Gastroesophageal sphincter (tissue), 4 donors: ENCODE measurements around the gene RXRB. TPM values are rescaled to one million over a fixed set of nuclear protein-coding genes. Genes with fewer than 3 reads are reported as not detected.
A peak's percentile ranks its signal among the peaks of the same experiment; 100 is the strongest.
"Not testable (repeated sequence)": the region's sequence is repeated elsewhere in the genome, so short reads cannot be mapped to it uniquely, and the experiment has no call there.

ENCODE experiments used
- ATAC-seq: fragments of 150-250 bp; one replicate; pipeline ENCODE4 v1.9.1; 2016; ENCODE audit warnings: mild to moderate bottlenecking, moderate library complexity
- H3K27ac ChIP-seq, 4 donors: fragments of 200-600 bp; sonication (generic) in 3 of 4; 1 replicate in 3 of 4; 2 replicates in 1 of 4; pipeline ENCODE4 v1.5.1; 2016 to 2019
- H3K27me3 ChIP-seq: fragments of 200-600 bp; sonication (generic); one replicate; pipeline ENCODE4 v1.5.1; 2019
- H3K36me3 ChIP-seq, 2 donors: fragments of 200-600 bp; sonication (generic); one replicate each; pipeline ENCODE4 v1.5.1; 2019; ENCODE audit warnings: control low read depth in 1 of 2
- H3K4me1 ChIP-seq, 3 donors: fragments of 200-600 bp; sonication (generic); 1 replicate in 2 of 3; 2 replicates in 1 of 3; pipeline ENCODE4 v1.5.1; 2016 to 2019; ENCODE audit warnings: control low read depth in 2 of 3
- H3K4me3 ChIP-seq, 2 donors: fragments of 200-600 bp; sonication (generic); one replicate each; pipeline ENCODE4 v1.5.1; 2019; ENCODE audit warnings: mild to moderate bottlenecking in 1 of 2, moderate library complexity in 1 of 2
- H3K9me3 ChIP-seq, 3 donors: fragments of 200-600 bp; sonication (generic); one replicate each; pipeline ENCODE4 v1.5.1; 2017 to 2019; ENCODE audit warnings: control low read depth in 2 of 3
- EP300 ChIP-seq: sonication (generic); formaldehyde crosslinking; IDR thresholded peaks from one replicate; pipeline ENCODE4 v1.6.1; 2017; ENCODE audit warnings: antibody characterized with exemption, mild to moderate bottlenecking
- POLR2A ChIP-seq, 2 donors: fragments of 450-650 bp; IDR thresholded peaks; one replicate each; pipeline ENCODE4 v1.6.1; 2017; ENCODE audit warnings: antibody characterized with exemption in 2 of 2, mild to moderate bottlenecking in 2 of 2, moderate library complexity in 1 of 2
- POLR2AphosphoS5 ChIP-seq: sonication (generic); formaldehyde crosslinking; IDR thresholded peaks from one replicate; pipeline ENCODE4 v1.6.1; 2017; ENCODE audit warnings: antibody characterized with exemption
- WGBS, 2 donors: methylation state at CpG; one replicate each; pipeline ENCODE4 v1.1.5; 2018; ENCODE audit warnings: low coverage in 1 of 2; 5-methylcytosine and 5-hydroxymethylcytosine counted together
- total RNA-seq, 4 donors: library from RNA; depleted of rRNA; stranded (reverse); fragments of >200 nt; gene quantifications; one replicate each; pipeline ENCODE4 v1.1.0, GENCODE V29; 2016
- TF ChIP-seq, protein P1 (sequence below), 4 experiments: fragments of 200-600 bp in 2 of 4; fragments of 450-650 bp in 2 of 4; sonication (generic) in 1 of 4; IDR thresholded peaks; one replicate each; pipeline ENCODE4 v1.5.1; 2017 to 2019; ENCODE audit warnings: antibody characterized with exemption in 4 of 4, mild to moderate bottlenecking in 2 of 4, moderate library complexity in 2 of 4

RXRB gene
- total RNA-seq, 4 donors from 2014 or later, result 20.0 to 38.8 (median 28.9) TPM

DNA sequence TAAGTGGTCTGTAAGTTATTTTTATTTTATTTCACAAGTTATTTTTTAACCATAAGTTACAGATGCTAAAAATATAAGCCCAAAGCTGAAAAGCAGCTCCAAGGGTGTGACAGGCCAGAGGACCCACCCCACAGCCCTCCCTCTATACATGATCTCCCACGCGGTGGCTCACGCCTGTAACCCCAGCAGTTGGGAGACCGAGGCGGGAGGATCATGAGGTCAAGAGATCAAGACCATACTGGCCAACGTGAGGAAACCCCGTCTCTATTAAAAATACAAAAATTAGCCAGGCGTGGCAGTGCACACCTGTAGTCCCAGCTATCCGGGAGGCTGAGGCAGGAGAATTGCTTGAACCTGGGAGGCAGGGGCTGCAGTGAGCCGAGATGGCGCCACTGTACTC is 40.4 kb downstream of the RXRB start:
- Histone ChIP-seq H3K36me3 (no peaks in the 10 kb centered on the region), H3K27me3 (no peaks in the 10 kb centered on the region), H3K9me3 (no peaks in the 10 kb centered on the region), H3K4me3 (no peak overlapping the region), H3K4me1 (peaks cover 0 to 21% (median 12%) of the 10 kb centered on the region in 3 donors), H3K27ac (peak overlapping the region in 1 of 4 donors; percentile 77)
- 40 to 93% methylated on average over 1 to 5 of the region's 11 CpGs for whole genome bisulfite sequencing, 2 donors
- TF ChIP-seq POLR2A (IDR thresholded peaks at IDR 0.05), result no peak
- TF ChIP-seq, protein P1, sequence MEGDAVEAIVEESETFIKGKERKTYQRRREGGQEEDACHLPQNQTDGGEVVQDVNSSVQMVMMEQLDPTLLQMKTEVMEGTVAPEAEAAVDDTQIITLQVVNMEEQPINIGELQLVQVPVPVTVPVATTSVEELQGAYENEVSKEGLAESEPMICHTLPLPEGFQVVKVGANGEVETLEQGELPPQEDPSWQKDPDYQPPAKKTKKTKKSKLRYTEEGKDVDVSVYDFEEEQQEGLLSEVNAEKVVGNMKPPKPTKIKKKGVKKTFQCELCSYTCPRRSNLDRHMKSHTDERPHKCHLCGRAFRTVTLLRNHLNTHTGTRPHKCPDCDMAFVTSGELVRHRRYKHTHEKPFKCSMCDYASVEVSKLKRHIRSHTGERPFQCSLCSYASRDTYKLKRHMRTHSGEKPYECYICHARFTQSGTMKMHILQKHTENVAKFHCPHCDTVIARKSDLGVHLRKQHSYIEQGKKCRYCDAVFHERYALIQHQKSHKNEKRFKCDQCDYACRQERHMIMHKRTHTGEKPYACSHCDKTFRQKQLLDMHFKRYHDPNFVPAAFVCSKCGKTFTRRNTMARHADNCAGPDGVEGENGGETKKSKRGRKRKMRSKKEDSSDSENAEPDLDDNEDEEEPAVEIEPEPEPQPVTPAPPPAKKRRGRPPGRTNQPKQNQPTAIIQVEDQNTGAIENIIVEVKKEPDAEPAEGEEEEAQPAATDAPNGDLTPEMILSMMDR (IDR thresholded peaks at IDR 0.05), result no peak
- TF ChIP-seq POLR2AphosphoS5, result no peak
- TF ChIP-seq EP300, result no peak
- no peak for ATAC-seq

DNA sequence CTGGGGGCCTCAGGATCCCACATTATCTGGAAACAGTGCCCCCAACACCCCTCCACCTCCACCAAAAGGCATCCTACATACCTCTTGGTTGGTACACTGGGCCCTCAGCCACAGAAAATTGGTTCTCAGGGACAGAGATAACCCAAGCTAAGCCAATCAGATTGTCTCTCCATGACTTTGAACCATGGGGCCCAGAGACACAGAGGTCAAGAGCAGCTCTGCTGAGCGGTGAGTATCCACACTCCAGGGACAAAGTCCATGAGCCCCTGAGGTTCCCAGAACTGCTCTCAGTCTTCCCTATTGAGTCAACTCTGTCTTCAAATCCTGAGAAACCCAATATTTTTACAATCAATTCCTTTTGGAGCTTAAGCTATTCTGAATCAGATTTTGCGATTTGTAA is 43.5 kb downstream of the RXRB start:
- peaks cover 6% of the 10 kb centered on the region for H3K27me3 ChIP-seq
- no peak overlapping the region for H3K4me3 ChIP-seq
- TF ChIP-seq, protein P1 (IDR thresholded peaks at IDR 0.05), result no peak
- TF ChIP-seq POLR2A (IDR thresholded peaks at IDR 0.05) (no peak), POLR2AphosphoS5 (no peak), EP300 (no peak)
- ATAC-seq, result no peak
- H3K9me3 ChIP-seq, result peaks cover 0 to 6% (median 0%) of the 10 kb centered on the region in 3 donors
- WGBS, 2 donors, result 63 to 83% methylated on average over 1 to 2 of the region's 2 CpGs
- peaks cover 0 to 18% (median 12%) of the 10 kb centered on the region in 3 donors for H3K4me1 ChIP-seq
- no peaks in the 10 kb centered on the region for H3K36me3 ChIP-seq
- no peak overlapping the region for H3K27ac ChIP-seq

DNA sequence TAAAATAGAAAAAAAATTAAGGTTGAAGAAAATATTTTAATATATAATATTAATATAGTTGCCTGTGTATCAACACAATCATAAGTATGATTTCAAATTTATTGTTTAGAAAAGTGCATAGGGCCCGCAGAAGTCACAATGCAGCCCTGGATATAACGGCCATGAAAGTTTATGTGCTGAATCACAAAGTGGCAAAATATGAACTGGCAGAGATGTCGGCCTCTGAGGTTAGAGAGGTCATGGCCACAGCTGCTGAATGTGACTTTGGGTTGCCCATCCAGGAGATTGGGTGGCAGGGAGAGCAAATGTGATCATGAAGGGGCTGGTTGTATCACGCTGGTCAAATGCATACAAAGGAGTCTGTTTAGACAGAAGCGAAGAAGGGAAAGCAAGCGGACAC is 43.9 kb downstream of the RXRB start:
- Histone ChIP-seq H3K4me3 (no peak overlapping the region), H3K27me3 (peaks cover 9% of the 10 kb centered on the region), H3K9me3 (peaks cover 0 to 10% (median 0%) of the 10 kb centered on the region in 3 donors), H3K36me3 (no peaks in the 10 kb centered on the region), H3K27ac (no peak overlapping the region), H3K4me1 (peaks cover 0 to 14% (median 8%) of the 10 kb centered on the region in 3 donors)
- ATAC-seq, result no peak
- 69 to 73% methylated on average over 4 to 6 of the region's 6 CpGs for WGBS, 2 donors
- no peak for TF ChIP-seq POLR2A (IDR thresholded peaks at IDR 0.05)
- TF ChIP-seq EP300, result no peak
- TF ChIP-seq, protein P1 (IDR thresholded peaks at IDR 0.05), result no peak
- TF ChIP-seq POLR2AphosphoS5, result no peak

DNA sequence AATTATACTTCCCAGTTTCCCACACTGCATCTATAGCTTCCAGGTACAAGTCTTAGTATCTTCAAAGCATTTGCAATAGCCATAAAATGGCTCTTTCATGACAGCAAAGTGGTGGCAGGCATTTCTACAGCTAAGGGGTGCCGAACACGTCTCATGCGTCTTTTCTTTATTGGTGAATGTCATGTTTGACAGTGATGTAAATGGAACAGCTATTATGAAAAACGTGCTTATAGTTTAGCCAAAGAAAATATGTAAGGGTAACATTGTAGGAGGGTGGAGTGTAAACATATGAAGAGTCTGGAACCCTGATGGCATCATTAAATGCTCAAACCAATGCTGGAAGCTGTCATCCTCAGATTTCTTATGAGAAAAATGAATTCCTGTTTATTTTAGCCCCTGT is 46.1 kb downstream of the RXRB start:
- Histone ChIP-seq H3K27ac (no peak overlapping the region), H3K4me1 (no peaks in the 10 kb centered on the region), H3K9me3 (peaks cover 0 to 16% (median 0%) of the 10 kb centered on the region in 3 donors), H3K4me3 (no peak overlapping the region), H3K27me3 (peaks cover 27% of the 10 kb centered on the region), H3K36me3 (no peaks in the 10 kb centered on the region)
- no peak for ATAC-seq
- TF ChIP-seq POLR2A (IDR thresholded peaks at IDR 0.05), result no peak
- no peak for TF ChIP-seq POLR2AphosphoS5
- TF ChIP-seq EP300, result no peak
- TF ChIP-seq, protein P1 (IDR thresholded peaks at IDR 0.05), result no peak
- 41 to 56% methylated on average over 4 of the region's 4 CpGs for WGBS, 2 donors

DNA sequence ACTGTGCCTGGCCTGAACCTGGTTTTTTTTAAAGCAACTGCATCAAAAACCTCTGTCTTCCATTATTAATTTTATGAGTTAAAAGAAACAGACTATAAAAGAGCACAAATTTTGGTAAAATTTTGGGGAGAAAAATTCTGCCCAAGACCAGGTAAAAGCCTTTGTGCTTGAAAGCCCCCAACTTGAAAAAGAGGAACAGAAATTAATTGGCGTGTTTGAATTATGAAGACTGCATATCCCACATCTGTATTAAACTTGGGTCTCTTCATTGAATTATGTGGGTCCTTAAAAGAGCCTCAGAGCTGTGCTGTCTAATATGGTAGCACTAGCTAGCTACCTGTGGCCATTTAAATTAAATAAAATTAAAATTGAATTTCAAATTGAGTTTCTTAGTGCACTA is 49.4 kb downstream of the RXRB start:
- 79 to 100% methylated on average over 1 of the region's 1 CpG for WGBS, 2 donors
- Histone ChIP-seq H3K4me1 (no peaks in the 10 kb centered on the region), H3K27me3 (peaks cover 45% of the 10 kb centered on the region), H3K27ac (no peak overlapping the region), H3K9me3 (peaks cover 0 to 16% (median 0%) of the 10 kb centered on the region in 3 donors), H3K4me3 (no peak overlapping the region), H3K36me3 (no peaks in the 10 kb centered on the region)
- ATAC-seq, result no peak
- TF ChIP-seq EP300 (no peak), POLR2A (IDR thresholded peaks at IDR 0.05) (no peak), POLR2AphosphoS5 (no peak)
- TF ChIP-seq, protein P1 (IDR thresholded peaks at IDR 0.05), result no peak

DNA sequence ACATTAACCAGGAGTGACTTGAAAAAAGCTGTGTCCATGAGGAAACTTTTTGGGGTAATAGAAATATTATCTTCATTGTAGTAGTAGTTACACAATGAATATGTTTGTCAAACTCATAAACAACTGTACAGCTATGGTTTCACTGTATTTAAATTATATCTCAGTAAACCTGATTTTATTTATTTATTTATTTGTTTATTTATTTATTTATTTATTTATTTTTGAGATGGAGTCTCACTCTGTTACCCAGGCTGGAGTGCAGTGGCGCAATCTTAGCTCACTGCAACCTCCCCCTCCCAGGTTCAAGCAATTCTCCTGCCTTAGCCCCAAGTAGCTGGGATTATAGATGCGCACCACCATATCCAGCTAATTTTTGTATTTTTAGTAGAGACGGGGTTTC is 49.9 kb downstream of the RXRB start:
- H3K27ac ChIP-seq, ATAC-seq, H3K4me3 ChIP-seq, H3K4me1 ChIP-seq, H3K36me3 ChIP-seq: not testable (repeated sequence)
- Histone ChIP-seq H3K27me3 (peaks cover 47% of the 10 kb centered on the region), H3K9me3 (peaks cover 0 to 16% (median 0%) of the 10 kb centered on the region in 3 donors)
- 100% methylated on average over 3 of the region's 3 CpGs; no CpG with 5 or more reads in 1 of the 2 donors for WGBS, 2 donors
